Coronary artery (tissue), 2 donors: ENCODE results near the gene ALKBH3.

Source experiments
- DNase-seq: peaks from one replicate; pipeline ENCODE4 v3.0.0-alpha.2; 2017; ENCODE audit warnings: low spot score
- H3K27ac ChIP-seq, 2 donors: fragments of 200-600 bp; sonication (generic); one replicate each; pipeline ENCODE4 v1.5.1; 2016 to 2019
- H3K4me3 ChIP-seq: fragments of 200-600 bp; sonication (generic); 2 replicates; pipeline ENCODE4 v1.5.1; 2016; ENCODE audit warnings: mild to moderate bottlenecking, moderate library complexity
- CTCF ChIP-seq: fragments of 200-600 bp; sonication (generic); IDR thresholded peaks from one replicate; pipeline ENCODE4 v1.5.1; 2019; ENCODE audit warnings: antibody characterized with exemption

The ALKBH3 gene

GRCh38 chr11:43925063-43925931 lies 44.7 kb downstream of the ALKBH3 start:
- TF ChIP-seq CTCF, result no peak
- DNase-seq, result peak; percentile 68
- Histone ChIP-seq H3K4me3 (no peak overlapping the region), H3K27ac (peak overlapping the region; percentile 91 to 94)

GRCh38 chr11:43925932-43926505 lies 45.4 kb downstream of the ALKBH3 start:
- TF ChIP-seq CTCF, result no peak
- Histone ChIP-seq H3K27ac (peak overlapping the region; percentile 91 to 94), H3K4me3 (no peak overlapping the region)
- no peak for DNase-seq

GRCh38 chr11:43927070-43927469 lies 46.4 kb downstream of the ALKBH3 start:
- no peak for TF ChIP-seq CTCF
- Histone ChIP-seq H3K27ac (peak overlapping the region; percentile 91 to 94), H3K4me3 (no peak overlapping the region)
- peak; percentile 3 for DNase-seq

- Histone ChIP-seq H3K4me3 (no peak overlapping the region), H3K27ac (no peak overlapping the region)
- peak; percentile 58 for DNase-seq
- no peak for TF ChIP-seq CTCF
Observed at GRCh38 chr11:43927925-43928707, 47.5 kb downstream of the ALKBH3 start.

GRCh38 chr11:43928721-43929120 lies 48.1 kb downstream of the ALKBH3 start:
- H3K27ac ChIP-seq, result no peak overlapping the region
- peak; percentile 69 for DNase-seq
- no peak for TF ChIP-seq CTCF
- H3K4me3 ChIP-seq, result no peak overlapping the region

GRCh38 chr11:43930868-43931716 lies 50.5 kb downstream of the ALKBH3 start:
- DNase-seq, result peak; percentile 56
- Histone ChIP-seq H3K27ac (no peak overlapping the region), H3K4me3 (no peak overlapping the region)
- TF ChIP-seq CTCF, result no peak
